Activated CD8-positive, alpha-beta memory T cell treated with anti-CD3 and anti-CD28 coated beads for 36 hours (primary cell): ENCODE measurements around the gene DAW1. TPM values are rescaled to one million over a fixed set of nuclear protein-coding genes. Genes with fewer than 3 reads are reported as not detected.
"Not testable (repeated sequence)": the region's sequence is repeated elsewhere in the genome, so short reads cannot be mapped to it uniquely, and the experiment has no call there.

Experiments
- CTCF ChIA-PET: fragments of 350-600 bp; sonication (Branson Sonifier 250); formaldehyde crosslinking; loops from one replicate; lab custom pipeline; 2021; ENCODE audit warnings: antibody characterized with exemption; lab: Charles Lee
- POLR2A ChIA-PET: fragments of 350-600 bp; sonication (Branson Sonifier 250); formaldehyde crosslinking; loops from one replicate; lab custom pipeline; 2021; ENCODE audit warnings: antibody characterized with exemption; lab: Charles Lee
- total RNA-seq, 2 experiments: library from RNA; stranded (reverse); gene quantifications; one replicate each; pipeline ENCODE4 v1.2.3, GENCODE V29; 2021

DAW1 gene
- total RNA-seq, 2 experiments from 2014 or later = not detected

GRCh38 chr2:227891673-227892072 is 20.2 kb downstream of the DAW1 start:
- CTCF ChIA-PET = interaction anchor here (0.9 kb wide), 1 partner anchor 1690 kb away, joined by 3 read pairs; no protein-coding TSS in a partner anchor
- POLR2A ChIA-PET = no interaction called here

GRCh38 chr2:227903381-227903780 is 31.9 kb downstream of the DAW1 start:
- ChIA-PET CTCF (no interaction called here), POLR2A (no interaction called here)

- CTCF ChIA-PET = no interaction called here
- POLR2A ChIA-PET = no interaction called here
Measured at GRCh38 chr2:227906991-227907390, 35.6 kb downstream of the DAW1 start.

- CTCF ChIA-PET = no interaction called here
Measured at GRCh38 chr2:227908266-227909054, 37.0 kb downstream of the DAW1 start.

GRCh38 chr2:227914362-227914761 is 42.9 kb downstream of the DAW1 start:
- CTCF ChIA-PET = no interaction called here
- POLR2A ChIA-PET = no interaction called here

More at GRCh38 chr2:227908266-227909054, 37.0 kb downstream of the DAW1 start:
- POLR2A ChIA-PET = no interaction called here

- ChIA-PET POLR2A (no interaction called here), CTCF (no interaction called here)
Measured at GRCh38 chr2:227921648-227922047, 50.2 kb downstream of the DAW1 start.

- POLR2A ChIA-PET = no interaction called here
- CTCF ChIA-PET = no interaction called here
Measured at GRCh38 chr2:227932001-227932400, 60.6 kb downstream of the DAW1 start.

GRCh38 chr2:227932403-227932802 is 61.0 kb downstream of the DAW1 start:
- CTCF ChIA-PET = interaction anchor here (0.5 kb wide), 1 partner anchor 254 kb away, joined by 3 read pairs; no protein-coding TSS in a partner anchor
- POLR2A ChIA-PET = no interaction called here

GRCh38 chr2:227933884-227934283 is 62.5 kb downstream of the DAW1 start:
- POLR2A ChIA-PET = no interaction called here
- CTCF ChIA-PET = no interaction called here

GRCh38 chr2:227936249-227936648 is 64.8 kb downstream of the DAW1 start:
- POLR2A ChIA-PET, CTCF ChIA-PET: not testable (repeated sequence)

GRCh38 chr2:227939271-227940027 is 68.0 kb downstream of the DAW1 start:
- CTCF ChIA-PET = no interaction called here
- POLR2A ChIA-PET = no interaction called here

GRCh38 chr2:227942021-227942420 is 70.6 kb downstream of the DAW1 start:
- POLR2A ChIA-PET = no interaction called here
- CTCF ChIA-PET = no interaction called here

- ChIA-PET POLR2A (no interaction called here), CTCF (no interaction called here)
Measured at GRCh38 chr2:227942965-227943364, 71.5 kb downstream of the DAW1 start.

- POLR2A ChIA-PET = no interaction called here
Measured at GRCh38 chr2:227960317-227960716, 88.9 kb downstream of the DAW1 start.

GRCh38 chr2:227971619-227972230 is 100.3 kb downstream of the DAW1 start:
- CTCF ChIA-PET = no interaction called here
- POLR2A ChIA-PET = no interaction called here

More at GRCh38 chr2:227960317-227960716, 88.9 kb downstream of the DAW1 start:
- CTCF ChIA-PET = no interaction called here

- CTCF ChIA-PET = no interaction called here
- POLR2A ChIA-PET = no interaction called here
Measured at GRCh38 chr2:227973241-227973640, 101.8 kb downstream of the DAW1 start.
